Thoracic aorta (tissue), 2 donors: ENCODE results near the gene IL1A. TPM values are rescaled to one million over a fixed set of nuclear protein-coding genes. Genes with fewer than 3 reads are reported as not detected.

ENCODE experiments used
- ATAC-seq: fragments of 150-250 bp; one replicate; pipeline ENCODE4 v1.8.0; 2017; ENCODE audit warnings: low read depth; ENCODE audit not compliant: insufficient number of reproducible peaks, low FRiP score
- DNase-seq: peaks from one replicate; pipeline ENCODE4 v3.0.0-alpha.2; 2020; ENCODE audit warnings: low spot score
- H3K27ac ChIP-seq, 2 donors: fragments of 200-600 bp; sonication (generic); 1 replicate in 1 of 2; 2 replicates in 1 of 2; pipeline ENCODE4 v1.5.1; 2016; ENCODE audit warnings: mild to moderate bottlenecking in 2 of 2, moderate library complexity in 2 of 2
- H3K27me3 ChIP-seq: fragments of 200-600 bp; sonication (generic); replicated peaks from 2 replicates; pipeline ENCODE4 v1.6.0; 2016; ENCODE audit warnings: mild to moderate bottlenecking; ENCODE audit not compliant: insufficient read depth
- H3K36me3 ChIP-seq: fragments of 200-600 bp; sonication (generic); one replicate; pipeline ENCODE4 v1.5.1; 2016
- H3K4me1 ChIP-seq, 2 donors: fragments of 200-600 bp; sonication (generic); 1 replicate in 1 of 2; 2 replicates in 1 of 2; pipeline versions ENCODE4 v1.5.1 to v1.6.0; 2016; ENCODE audit warnings: low read depth in 2 of 2, mild to moderate bottlenecking in 1 of 2; ENCODE audit not compliant: control insufficient read depth in 1 of 2
- H3K4me3 ChIP-seq: fragments of 200-600 bp; sonication (generic); 2 replicates; pipeline ENCODE4 v1.5.1; 2016; ENCODE audit warnings: mild to moderate bottlenecking
- H3K9me3 ChIP-seq: fragments of 200-600 bp; sonication (generic); 2 replicates; pipeline ENCODE4 v1.5.1; 2016
- total RNA-seq, 2 donors: library from RNA; depleted of rRNA; stranded (reverse); fragments of >200 nt; gene quantifications; one replicate each; pipeline versions ENCODE4 v1.1.0 to v1.2.3, GENCODE V29; 2016
- TF ChIP-seq, protein P1 (sequence below): fragments of 200-600 bp; sonication (generic); IDR thresholded peaks from one replicate; pipeline ENCODE4 v1.5.1; 2019; ENCODE audit warnings: antibody characterized with exemption

IL1A gene
- total RNA-seq, 2 donors from 2014 or later: 0.56 TPM; not detected in 1

DNA sequence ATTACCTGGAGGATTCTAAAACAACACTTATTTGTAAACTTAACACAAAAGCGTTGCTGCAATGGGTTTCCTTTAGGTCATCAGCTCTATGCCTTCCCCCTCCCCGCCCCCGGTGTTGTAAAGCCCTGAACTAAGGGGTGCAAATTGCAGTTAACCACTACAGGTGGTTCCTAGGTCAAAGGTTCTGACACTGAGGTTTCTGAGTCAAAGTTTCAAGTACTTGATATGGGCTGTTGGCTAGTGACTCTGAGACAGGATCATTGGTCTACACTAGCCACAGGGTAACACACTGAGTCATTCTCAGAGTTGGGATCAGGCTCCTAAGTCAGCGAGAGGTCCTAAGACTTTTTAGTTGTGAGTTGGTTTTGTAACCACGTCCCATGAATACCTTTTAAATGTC is 36.8 kb upstream of the IL1A start:
- Histone ChIP-seq H3K4me1 (no peaks in the 10 kb centered on the region), H3K36me3 (no peaks in the 10 kb centered on the region), H3K27me3 (no peaks in the 10 kb centered on the region), H3K9me3 (no peaks in the 10 kb centered on the region), H3K27ac (no peak overlapping the region), H3K4me3 (no peak overlapping the region)
- TF ChIP-seq, protein P1, sequence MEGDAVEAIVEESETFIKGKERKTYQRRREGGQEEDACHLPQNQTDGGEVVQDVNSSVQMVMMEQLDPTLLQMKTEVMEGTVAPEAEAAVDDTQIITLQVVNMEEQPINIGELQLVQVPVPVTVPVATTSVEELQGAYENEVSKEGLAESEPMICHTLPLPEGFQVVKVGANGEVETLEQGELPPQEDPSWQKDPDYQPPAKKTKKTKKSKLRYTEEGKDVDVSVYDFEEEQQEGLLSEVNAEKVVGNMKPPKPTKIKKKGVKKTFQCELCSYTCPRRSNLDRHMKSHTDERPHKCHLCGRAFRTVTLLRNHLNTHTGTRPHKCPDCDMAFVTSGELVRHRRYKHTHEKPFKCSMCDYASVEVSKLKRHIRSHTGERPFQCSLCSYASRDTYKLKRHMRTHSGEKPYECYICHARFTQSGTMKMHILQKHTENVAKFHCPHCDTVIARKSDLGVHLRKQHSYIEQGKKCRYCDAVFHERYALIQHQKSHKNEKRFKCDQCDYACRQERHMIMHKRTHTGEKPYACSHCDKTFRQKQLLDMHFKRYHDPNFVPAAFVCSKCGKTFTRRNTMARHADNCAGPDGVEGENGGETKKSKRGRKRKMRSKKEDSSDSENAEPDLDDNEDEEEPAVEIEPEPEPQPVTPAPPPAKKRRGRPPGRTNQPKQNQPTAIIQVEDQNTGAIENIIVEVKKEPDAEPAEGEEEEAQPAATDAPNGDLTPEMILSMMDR: no peak
- no peak for ATAC-seq
- no peak for DNase-seq

DNA sequence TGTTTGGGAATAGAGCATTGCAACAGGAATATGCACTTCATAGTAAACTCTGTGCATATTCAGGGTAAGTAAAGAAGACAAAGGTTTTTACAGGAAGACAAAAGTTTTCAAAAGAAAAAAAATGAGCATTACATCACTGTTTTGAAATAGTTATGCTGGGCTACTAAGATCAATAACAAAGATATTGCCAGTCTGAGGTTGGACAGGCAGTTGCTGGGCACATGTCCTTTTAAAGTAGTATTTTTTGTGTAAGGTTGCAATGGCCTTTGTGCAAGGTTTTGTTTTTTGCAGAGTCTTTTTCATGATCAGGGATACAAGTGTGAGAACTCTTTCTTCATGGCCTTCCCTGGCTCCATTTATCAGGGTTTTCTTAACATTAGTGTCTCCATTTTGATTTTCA is 36.0 kb upstream of the IL1A start:
- H3K27ac ChIP-seq: no peak overlapping the region
- H3K4me1 ChIP-seq: no peaks in the 10 kb centered on the region
- no peak overlapping the region for H3K4me3 ChIP-seq
- TF ChIP-seq, protein P1: no peak
- ATAC-seq (no peak), DNase-seq (no peak)
- H3K27me3 ChIP-seq: no peaks in the 10 kb centered on the region
- H3K9me3 ChIP-seq: no peaks in the 10 kb centered on the region
- no peaks in the 10 kb centered on the region for H3K36me3 ChIP-seq

DNA sequence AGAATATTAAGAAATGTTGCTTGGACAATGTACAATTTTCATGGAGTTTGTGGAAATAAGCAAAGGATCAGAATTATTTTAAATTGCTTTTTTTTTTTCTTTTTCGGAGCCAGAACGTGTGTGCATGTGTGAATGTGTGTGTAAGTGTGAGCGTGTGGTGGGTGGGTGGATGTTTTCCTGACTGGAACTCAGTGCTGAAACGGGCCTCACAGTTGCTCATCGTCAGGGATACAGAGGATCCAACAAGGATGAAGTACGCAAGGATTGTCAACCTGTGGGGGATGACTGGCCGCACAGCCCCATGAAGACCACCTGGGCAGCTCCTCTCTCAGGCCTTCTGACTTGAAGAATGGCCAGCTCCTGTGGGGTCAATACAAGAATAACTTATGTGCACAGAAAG is 34.8 kb upstream of the IL1A start:
- no peak for ATAC-seq
- H3K36me3 ChIP-seq: no peaks in the 10 kb centered on the region
- no peaks in the 10 kb centered on the region for H3K9me3 ChIP-seq
- no peak for DNase-seq
- no peaks in the 10 kb centered on the region for H3K4me1 ChIP-seq
- H3K4me3 ChIP-seq: no peak overlapping the region
- H3K27me3 ChIP-seq: no peaks in the 10 kb centered on the region
- no peak overlapping the region for H3K27ac ChIP-seq
- TF ChIP-seq, protein P1: no peak

DNA sequence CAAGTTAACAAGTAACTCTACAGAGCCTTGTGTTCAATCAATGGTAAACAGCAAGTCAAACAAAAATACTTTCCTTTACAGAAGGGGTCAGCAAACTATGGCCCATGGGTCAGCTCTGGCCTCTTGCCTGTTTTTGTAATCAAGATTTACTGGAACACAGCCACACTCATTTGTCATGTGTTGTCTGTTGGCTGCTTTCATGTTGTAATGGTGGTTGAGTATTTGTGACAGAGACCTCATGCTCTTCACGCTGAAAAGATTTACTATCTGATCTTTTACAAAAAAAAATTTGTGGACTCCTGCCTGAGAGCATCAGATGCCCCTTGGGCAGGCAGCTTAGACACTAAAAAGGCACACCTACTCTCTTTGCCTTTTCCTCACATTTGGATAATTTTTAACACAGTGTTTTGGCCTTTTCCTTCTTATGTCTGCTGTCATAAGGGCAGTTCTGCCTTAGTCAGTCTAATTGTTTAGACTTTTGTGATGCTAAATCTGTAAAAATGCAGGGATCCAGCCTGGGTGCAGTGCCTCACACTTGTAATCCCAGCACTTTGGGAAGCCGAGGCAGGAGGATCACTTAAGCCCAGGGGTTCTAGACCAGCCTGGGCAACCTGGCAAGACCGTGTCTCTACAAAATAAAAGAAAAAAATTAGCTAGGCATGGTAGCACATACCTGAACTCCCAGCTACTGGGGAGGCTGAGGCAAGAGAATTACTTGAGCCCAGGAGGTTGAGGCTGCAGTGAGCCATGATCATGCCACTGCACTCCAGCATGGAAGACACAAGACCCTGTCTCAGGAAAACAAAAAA is 34.0 kb upstream of the IL1A start:
- ATAC-seq (no peak), DNase-seq (no peak)
- H3K27ac ChIP-seq: no peak overlapping the region
- H3K4me3 ChIP-seq: no peak overlapping the region
- TF ChIP-seq, protein P1: no peak
- H3K9me3 ChIP-seq: no peaks in the 10 kb centered on the region
- no peaks in the 10 kb centered on the region for H3K4me1 ChIP-seq
- H3K27me3 ChIP-seq: no peaks in the 10 kb centered on the region
- H3K36me3 ChIP-seq: no peaks in the 10 kb centered on the region

DNA sequence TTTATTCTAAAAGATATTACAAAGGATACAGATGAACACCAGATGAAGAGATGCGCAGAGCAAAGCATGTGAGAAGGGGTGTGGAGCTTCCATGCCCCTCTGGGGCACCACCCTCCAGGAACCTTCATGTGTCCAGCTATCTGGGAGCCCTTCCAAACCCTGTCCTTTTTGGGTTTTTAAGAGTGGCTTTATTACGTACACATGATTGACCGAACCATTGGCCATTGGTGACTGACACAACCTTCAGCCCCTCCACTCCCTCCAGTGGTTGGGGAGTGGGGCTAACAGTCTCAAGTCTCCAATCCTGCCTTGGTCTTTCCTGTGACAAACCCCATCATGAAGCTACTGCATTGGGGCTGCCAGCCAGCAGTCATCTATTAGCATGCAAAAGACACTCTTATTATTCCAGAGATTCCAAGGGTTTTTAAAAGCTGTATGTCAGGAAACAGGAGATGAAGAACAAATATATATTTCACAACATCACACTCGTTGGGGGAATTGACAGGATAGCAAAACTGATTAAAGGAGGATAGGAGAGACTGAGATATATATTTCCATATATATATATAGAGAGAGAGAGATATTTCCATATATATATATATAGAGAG is 32.9 kb upstream of the IL1A start:
- ATAC-seq: no peak
- Histone ChIP-seq H3K36me3 (no peaks in the 10 kb centered on the region), H3K9me3 (no peaks in the 10 kb centered on the region), H3K27me3 (no peaks in the 10 kb centered on the region), H3K27ac (no peak overlapping the region), H3K4me1 (no peaks in the 10 kb centered on the region), H3K4me3 (no peak overlapping the region)
- no peak for DNase-seq
- TF ChIP-seq, protein P1: no peak
